PC-3 (cell line): ENCODE results near the gene LDB1. TPM values are rescaled to one million over a fixed set of nuclear protein-coding genes. Genes with fewer than 3 reads are reported as not detected.

Source experiments
- ATAC-seq: fragments of 200-7000 bp; cut with Tn5 transposase; 2 replicates; pipeline ENCODE4 v1.9.1; 2020; ENCODE audit warnings: mild to moderate bottlenecking, moderate library complexity
- BruUV-seq: library from RNA; stranded (reverse); fragments of 400-500 nt; replicated peaks from 2 replicates; lab custom pipeline; 2021; lab: Mats Ljungman, UMichigan
- CTCF ChIA-PET: fragments of 300-600 bp; sonication (Branson Sonifier 250); formaldehyde crosslinking; loops from one replicate; lab custom pipeline; 2022; ENCODE audit warnings: antibody characterized with exemption; lab: Charles Lee
- POLR2A ChIA-PET: fragments of 300-600 bp; sonication (Branson Sonifier 250); formaldehyde crosslinking; loops from one replicate; lab custom pipeline; 2022; ENCODE audit warnings: antibody characterized with exemption; ENCODE audit not compliant: unreplicated experiment; lab: Charles Lee
- DNase-seq: peaks from one replicate; pipeline ENCODE4 v3.0.0-alpha.2; 2015
- H2AFZ ChIP-seq: fragments of 300-600 bp; sonication (generic); 2 replicates; pipeline ENCODE4 v1.6.0; 2016; ENCODE audit warnings: antibody characterized with exemption, low read length
- H3F3A ChIP-seq: fragments of 300-600 bp; sonication (generic); one replicate; pipeline ENCODE4 v1.6.0; 2017; ENCODE audit warnings: antibody characterized with exemption, low read length, control low read depth, mild to moderate bottlenecking; ENCODE audit not compliant: unreplicated experiment
- H3K27ac ChIP-seq: fragments of 300-600 bp; sonication (generic); 2 replicates; pipeline ENCODE4 v1.5.1; 2016; ENCODE audit warnings: mild to moderate bottlenecking, low read length
- H3K27me3 ChIP-seq: fragments of 300-600 bp; sonication (generic); 2 replicates; pipeline ENCODE4 v1.6.1; 2016; ENCODE audit warnings: low read length, mixed read lengths
- H3K36me3 ChIP-seq: fragments of 300-600 bp; sonication (generic); 2 replicates; pipeline ENCODE4 v1.6.1; 2016; ENCODE audit warnings: low read depth, mixed run types, low read length, mixed read lengths
- H3K4me1 ChIP-seq: fragments of 300-600 bp; sonication (generic); 2 replicates; pipeline ENCODE4 v1.5.1; 2016; ENCODE audit warnings: low read length; ENCODE audit not compliant: insufficient read depth
- H3K4me2 ChIP-seq: fragments of 300-600 bp; sonication (generic); 2 replicates; pipeline ENCODE4 v1.6.0; 2016; ENCODE audit warnings: low read length
- H3K4me3 ChIP-seq: fragments of 300-600 bp; sonication (generic); 2 replicates; pipeline ENCODE4 v1.5.1; 2016; ENCODE audit warnings: mild to moderate bottlenecking, low read length, mixed read lengths
- H3K79me2 ChIP-seq: fragments of 300-600 bp; sonication (generic); 2 replicates; pipeline ENCODE4 v1.6.1; 2017; ENCODE audit warnings: low read length, mixed read lengths
- H3K9ac ChIP-seq: fragments of 300-600 bp; sonication (generic); 2 replicates; pipeline ENCODE4 v1.6.0; 2016; ENCODE audit warnings: mild to moderate bottlenecking, low read length
- H3K9me2 ChIP-seq: fragments of 300-600 bp; sonication (generic); replicated peaks from 2 replicates; pipeline ENCODE4 v1.6.1; 2016; ENCODE audit warnings: mixed run types, low read length, mixed read lengths
- H3K9me3 ChIP-seq: fragments of 300-600 bp; sonication (generic); 2 replicates; pipeline ENCODE4 v1.6.1; 2016; ENCODE audit warnings: low read length, mixed read lengths
- H4K20me1 ChIP-seq: fragments of 300-600 bp; sonication (generic); 2 replicates; pipeline ENCODE4 v1.6.1; 2016; ENCODE audit warnings: low read length, mixed read lengths
- CTCF ChIP-seq: fragments of 300-600 bp; sonication (generic); conservative IDR thresholded peaks from 2 replicates; pipeline ENCODE4 v1.5.1; 2017; ENCODE audit warnings: antibody characterized with exemption, low read depth, mild to moderate bottlenecking, low read length
- EZH2 ChIP-seq: fragments of 300-600 bp; sonication (generic); IDR thresholded peaks from one replicate; pipeline ENCODE4 v1.6.1; 2017; ENCODE audit warnings: antibody characterized with exemption, mild to moderate bottlenecking, low read length; ENCODE audit not compliant: unreplicated experiment
- EZH2phosphoT487 ChIP-seq: fragments of 300-600 bp; sonication (generic); IDR thresholded peaks from 2 replicates; pipeline ENCODE4 v1.6.1; 2018; ENCODE audit warnings: mild to moderate bottlenecking, antibody characterized with exemption, low read length, borderline replicate concordance
- intact Hi-C: fragments of 100-400 bp; cut with micrococcal nuclease; formaldehyde crosslinking; loops from 2 replicates; pipeline ENCODE4 v1.9.0; 2023
- total RNA-seq: library from RNA; depleted of rRNA; stranded (reverse); fragments of >200 nt; gene quantifications from 2 replicates; pipeline ENCODE4 v1.2.3, GENCODE V29; 2014

Gene LDB1
- total RNA-seq, 1 experiment from 2014 or later: 34.2 TPM

- Histone ChIP-seq H2AFZ (no peak overlapping the region), H3K4me1 (no peaks in the 10 kb centered on the region), H3K79me2 (peaks cover 54% of the 10 kb centered on the region), H3K9me2 (no peaks in the 10 kb centered on the region), H3K9me3 (no peaks in the 10 kb centered on the region), H3K4me2 (no peak overlapping the region), H3K4me3 (no peak overlapping the region), H3F3A (no peaks in the 10 kb centered on the region), H4K20me1 (peaks cover 42% of the 10 kb centered on the region), H3K9ac (no peak overlapping the region), H3K36me3 (peaks cover 63% of the 10 kb centered on the region), H3K27ac (no peak overlapping the region), H3K27me3 (no peaks in the 10 kb centered on the region)
- DNase-seq (no peak), ATAC-seq (no peak)
- ChIA-PET CTCF (no interaction called here), POLR2A (no interaction called here)
- TF ChIP-seq CTCF (no peak), EZH2phosphoT487 (no peak)
- BruUV-seq: no TSS peak
- intact Hi-C loops: no loop called here
These were observed 21.5 kb upstream of the LDB1 start for GRCh38 chr10:102141583-102142107.

GRCh38 chr10:102140913-102141540, 20.9 kb upstream of the LDB1 start:
- DNase-seq (no peak), ATAC-seq (no peak)
- ChIA-PET POLR2A (no interaction called here), CTCF (no interaction called here)
- Histone ChIP-seq H3K36me3 (peaks cover 62% of the 10 kb centered on the region), H3K9me3 (no peaks in the 10 kb centered on the region), H3K9ac (no peak overlapping the region), H3K27me3 (no peaks in the 10 kb centered on the region), H3K4me2 (no peak overlapping the region), H3K9me2 (no peaks in the 10 kb centered on the region), H3K4me3 (no peak overlapping the region), H3K27ac (no peak overlapping the region), H3F3A (no peaks in the 10 kb centered on the region), H3K79me2 (peaks cover 60% of the 10 kb centered on the region), H4K20me1 (peaks cover 47% of the 10 kb centered on the region), H2AFZ (no peak overlapping the region), H3K4me1 (no peaks in the 10 kb centered on the region)
- TF ChIP-seq EZH2phosphoT487 (no peak), CTCF (no peak), EZH2 (no peak)
- intact Hi-C loops: no loop called here
- BruUV-seq: no TSS peak

GRCh38 chr10:102140218-102140617, 20.1 kb upstream of the LDB1 start:
- ChIA-PET CTCF (no interaction called here), POLR2A (no interaction called here)
- H3F3A ChIP-seq: no peaks in the 10 kb centered on the region
- DNase-seq (no peak), ATAC-seq (no peak)
- H3K79me2 ChIP-seq: peaks cover 68% of the 10 kb centered on the region
- no peaks in the 10 kb centered on the region for H3K27me3 ChIP-seq
- no peak overlapping the region for H3K4me2 ChIP-seq
- H3K36me3 ChIP-seq: peaks cover 62% of the 10 kb centered on the region
- intact Hi-C loops: no loop called here
- H3K9me2 ChIP-seq: no peaks in the 10 kb centered on the region
- no peaks in the 10 kb centered on the region for H3K4me1 ChIP-seq
- no peak for TF ChIP-seq CTCF
- no peak for TF ChIP-seq EZH2
- no peak for TF ChIP-seq EZH2phosphoT487
- no peak overlapping the region for H3K4me3 ChIP-seq
- H2AFZ ChIP-seq: no peak overlapping the region
- BruUV-seq: no TSS peak
- no peaks in the 10 kb centered on the region for H3K9me3 ChIP-seq
- peaks cover 53% of the 10 kb centered on the region for H4K20me1 ChIP-seq
- H3K27ac ChIP-seq: no peak overlapping the region
- H3K9ac ChIP-seq: no peak overlapping the region
